ENCODE measurements around the gene C3orf18.

C3orf18 gene

GRCh38 chr3:50581459-50581842, 13.9 kb upstream of the C3orf18 start:
- DNase-seq (ENCODE audit: extremely low read depth in 1 of 2, low read depth in 1 of 2) = no peak

- DNase-seq (ENCODE audit: extremely low read depth in 1 of 2, low read depth in 1 of 2) = no peak
Measured at GRCh38 chr3:50580683-50581458, 13.3 kb upstream of the C3orf18 start.

DNA sequence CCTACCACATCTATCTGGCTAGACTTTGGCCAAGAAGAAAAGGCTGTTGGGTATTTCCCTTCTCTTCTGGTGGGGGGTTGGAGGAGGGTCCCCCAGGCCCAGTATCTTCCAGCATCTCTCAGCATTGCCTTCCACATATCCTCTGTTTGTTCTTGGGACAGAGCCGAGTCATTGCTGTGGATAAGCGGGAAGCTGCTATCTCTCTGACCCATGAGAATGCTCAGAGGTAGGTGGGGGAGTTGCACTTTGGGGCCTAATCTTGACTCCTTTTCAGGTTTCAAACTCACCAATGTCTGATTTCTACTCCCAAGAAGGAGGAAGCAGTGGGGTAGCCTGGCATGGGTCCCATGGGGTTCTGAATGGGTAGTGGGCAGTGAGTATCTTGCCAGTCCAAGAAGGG, 9.8 kb upstream of the C3orf18 start:
- DNase-seq (ENCODE audit: extremely low read depth in 1 of 2, low read depth in 1 of 2) = no peak

DNA sequence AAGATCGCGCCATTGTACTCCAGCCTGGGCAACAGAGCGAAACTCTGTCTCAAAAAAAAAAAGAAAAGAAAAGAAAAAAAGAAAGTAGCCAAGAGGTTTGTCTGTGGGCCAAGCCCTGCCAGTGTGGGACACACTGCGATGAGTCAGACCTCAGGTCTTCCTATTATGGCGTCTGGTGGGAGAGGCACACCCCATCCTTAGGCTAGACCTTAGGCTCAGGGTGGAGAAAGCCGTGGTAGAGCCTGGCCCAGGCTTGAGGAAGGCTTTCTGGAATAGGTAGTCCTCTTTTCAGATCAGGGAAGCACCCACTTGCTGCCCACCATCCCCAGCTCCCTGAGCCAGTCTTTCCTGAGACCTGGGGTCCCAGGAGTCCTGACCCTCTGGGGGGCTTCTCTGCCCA, 7.8 kb upstream of the C3orf18 start:
- no peak for DNase-seq (ENCODE audit: extremely low read depth in 1 of 2, low read depth in 1 of 2)

DNA sequence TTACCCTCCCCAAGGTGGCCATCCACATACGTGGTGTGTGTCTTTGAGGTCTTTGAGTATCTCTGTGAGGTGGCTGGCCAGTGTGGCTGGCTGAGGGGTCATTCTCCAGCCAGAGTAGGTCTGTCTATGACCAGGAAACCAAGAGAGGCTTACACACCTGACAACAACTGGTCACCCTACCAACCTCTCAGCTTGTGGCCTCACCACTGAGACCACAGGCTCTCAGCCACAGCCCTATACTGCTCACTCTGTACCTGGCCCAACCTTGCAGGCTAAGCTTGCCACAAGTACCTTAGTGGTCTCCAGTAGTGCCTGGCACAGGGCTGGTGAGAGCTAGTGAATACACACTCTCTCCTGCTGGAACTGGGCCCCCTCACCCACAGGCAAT, 6.9 kb upstream of the C3orf18 start:
- DNase-seq (ENCODE audit: extremely low read depth in 1 of 2, low read depth in 1 of 2) = no peak

DNA sequence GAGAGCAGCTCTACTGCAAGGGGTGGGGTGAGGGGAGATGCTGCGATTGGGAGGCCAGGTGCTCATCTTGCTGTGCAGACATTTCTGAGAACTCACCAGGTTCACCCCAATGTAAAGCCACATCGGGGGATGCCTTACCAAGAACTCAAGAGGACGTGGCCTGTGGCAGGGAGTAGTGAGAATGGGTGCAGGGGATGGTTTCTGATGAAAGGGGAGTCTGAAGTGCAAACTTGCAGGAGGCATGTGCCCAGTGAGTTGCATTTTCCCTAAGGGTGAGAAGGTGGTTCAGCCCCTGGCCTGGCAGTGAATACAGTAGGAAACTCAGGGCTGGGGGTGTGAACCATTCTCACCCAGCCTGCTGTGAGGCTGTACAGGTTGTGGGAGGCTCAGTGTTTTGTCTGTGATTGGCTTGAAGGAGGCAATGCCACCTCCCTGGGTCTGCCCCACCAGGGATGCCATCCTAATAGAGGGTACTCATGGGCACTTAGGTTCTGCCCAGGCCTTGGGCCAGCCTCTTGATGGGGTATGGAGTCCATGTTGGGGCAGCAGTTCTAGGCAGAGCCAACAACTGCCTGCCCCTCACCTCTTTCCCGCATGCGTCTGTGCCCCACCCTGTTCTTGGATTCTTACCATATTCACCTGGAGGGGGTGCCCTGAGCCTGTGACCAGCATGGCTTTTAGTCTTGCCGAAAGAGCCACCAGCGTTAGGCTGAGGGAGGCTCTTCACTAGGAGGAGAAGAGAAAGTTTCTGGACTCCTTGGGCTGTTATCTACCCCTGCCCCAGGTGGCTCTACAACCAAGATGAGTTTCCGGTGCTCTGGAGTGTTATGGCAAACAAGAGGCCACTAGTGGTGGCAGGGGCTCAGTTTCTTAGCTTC, 6.3 kb upstream of the C3orf18 start:
- peak in 1 of 2 donors; percentile 35 for DNase-seq (ENCODE audit: extremely low read depth in 1 of 2, low read depth in 1 of 2)

DNA sequence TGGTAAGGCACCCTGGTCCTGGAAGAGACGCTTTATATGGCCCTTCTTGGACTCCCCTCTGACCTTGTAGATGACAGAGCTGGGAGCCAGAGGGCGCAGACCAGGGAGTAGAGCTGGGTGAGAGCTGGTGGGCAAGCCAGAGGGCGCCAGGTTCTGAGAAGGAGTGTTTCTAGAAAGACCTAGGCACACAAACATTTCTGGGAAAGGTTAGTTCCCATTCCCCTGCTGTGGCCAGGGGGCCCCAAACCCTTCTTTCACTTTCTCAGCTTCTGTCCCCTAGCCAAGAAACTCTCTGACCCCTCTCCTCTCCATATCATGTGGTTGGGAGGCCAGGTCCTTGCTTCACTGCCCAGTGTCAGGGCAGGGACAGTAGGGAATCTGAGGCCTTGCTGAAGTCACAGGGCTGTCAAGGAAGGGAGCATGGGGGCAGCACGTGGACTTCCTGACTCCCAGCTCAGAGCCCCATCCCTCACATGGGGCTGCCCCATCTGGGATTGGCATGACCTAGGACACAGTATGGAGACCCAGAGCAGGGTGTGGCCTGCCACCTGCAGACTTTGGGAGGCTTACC, 5.3 kb upstream of the C3orf18 start:
- no peak for DNase-seq (ENCODE audit: extremely low read depth in 1 of 2, low read depth in 1 of 2)

- peak; percentile 45 to 64 for DNase-seq (ENCODE audit: extremely low read depth in 1 of 2, low read depth in 1 of 2)
Measured at GRCh38 chr3:50572158-50572557, 4.6 kb upstream of the C3orf18 start.

- no peak for DNase-seq (ENCODE audit: extremely low read depth in 1 of 2, low read depth in 1 of 2)
Measured at GRCh38 chr3:50571486-50571885, 3.9 kb upstream of the C3orf18 start.

- DNase-seq (ENCODE audit: extremely low read depth in 1 of 2, low read depth in 1 of 2) = no peak
Measured at GRCh38 chr3:50570508-50571279, 3.1 kb upstream of the C3orf18 start.

GRCh38 chr3:50568947-50569749, 1.6 kb upstream of the C3orf18 start, which contains the start of gene HEMK1:
TSS of gene HEMK1 (plus strand) at chr3:50569522. CDS start at chr3:50571105, 1,583 bp downstream.
- peak; percentile 83 to 90 for DNase-seq (ENCODE audit: extremely low read depth in 1 of 2, low read depth in 1 of 2)

DNA sequence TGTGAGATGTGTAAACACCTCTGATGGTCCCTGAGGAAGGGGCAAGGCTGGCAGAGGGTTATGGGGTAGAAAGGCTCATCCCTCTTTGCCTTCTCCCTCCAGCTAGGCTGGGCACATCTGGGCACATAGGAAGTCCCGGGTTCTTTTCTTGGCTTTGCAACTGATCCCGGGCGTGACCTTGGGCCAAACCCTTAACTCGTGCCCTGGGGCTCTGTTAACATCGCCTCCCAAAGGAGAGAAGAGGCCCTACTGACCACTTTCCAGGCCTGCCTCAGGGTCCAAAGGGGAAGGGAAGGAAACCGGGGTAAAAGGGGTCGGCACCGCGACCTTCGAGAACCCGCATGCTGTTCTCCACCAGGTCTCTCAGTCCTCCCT, 549 bp downstream of the C3orf18 start:
- DNase-seq (ENCODE audit: extremely low read depth in 1 of 2, low read depth in 1 of 2) = no peak

GRCh38 chr3:50564321-50564720, 3.2 kb downstream of the C3orf18 start:
- no peak for DNase-seq (ENCODE audit: extremely low read depth in 1 of 2, low read depth in 1 of 2)

- DNase-seq (ENCODE audit: extremely low read depth in 1 of 2, low read depth in 1 of 2) = no peak
Measured at GRCh38 chr3:50563867-50564266, 3.7 kb downstream of the C3orf18 start.

DNA sequence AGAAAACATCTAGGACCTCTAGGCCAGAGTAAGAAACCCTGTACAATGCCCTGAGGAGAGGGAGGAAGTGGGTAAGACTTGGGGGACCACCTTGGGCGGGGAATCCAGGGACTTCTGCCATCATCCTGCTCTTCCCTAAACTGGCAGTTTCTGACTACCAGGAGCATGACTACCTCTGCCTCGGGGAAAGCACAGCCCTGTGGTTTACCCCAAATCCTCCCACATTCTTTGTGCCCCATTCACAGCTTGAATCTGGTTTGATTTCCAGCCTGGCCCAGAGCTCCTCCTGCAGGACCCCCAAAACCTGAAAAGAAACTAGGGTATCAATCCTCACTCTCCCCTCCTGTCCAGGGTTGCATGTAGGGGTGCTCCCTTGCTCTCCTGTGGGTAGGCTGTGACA, 4.7 kb downstream of the C3orf18 start:
- DNase-seq (ENCODE audit: extremely low read depth in 1 of 2, low read depth in 1 of 2) = no peak

DNA sequence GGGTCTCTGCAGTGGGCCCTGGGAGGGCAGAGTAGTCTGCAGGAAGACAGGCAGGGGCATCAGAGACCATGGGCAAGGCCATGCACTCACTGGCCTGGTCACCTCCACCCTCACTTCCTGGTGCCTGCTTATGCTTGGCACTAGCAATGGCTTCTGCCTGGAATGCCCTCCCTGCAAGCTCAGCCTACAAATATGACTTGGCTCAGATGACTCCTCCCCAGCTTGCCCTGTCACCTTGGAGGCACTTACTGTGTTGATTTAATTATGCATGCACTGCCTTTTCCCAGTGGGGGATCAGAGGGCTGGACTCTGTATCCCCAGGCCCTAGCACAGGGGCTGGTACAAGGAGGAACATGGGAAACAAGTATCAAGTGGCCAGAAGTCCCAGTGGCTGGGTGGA, 7.8 kb downstream of the C3orf18 start:
- DNase-seq (ENCODE audit: extremely low read depth in 1 of 2, low read depth in 1 of 2) = no peak

GRCh38 chr3:50557915-50558314, 9.6 kb downstream of the C3orf18 start:
- DNase-seq (ENCODE audit: extremely low read depth in 1 of 2, low read depth in 1 of 2) = no peak

- no peak for DNase-seq (ENCODE audit: extremely low read depth in 1 of 2, low read depth in 1 of 2)
Measured at GRCh38 chr3:50557106-50557505, 10.4 kb downstream of the C3orf18 start.

GRCh38 chr3:50554553-50554952, 13.0 kb downstream of the C3orf18 start:
- no peak for DNase-seq (ENCODE audit: extremely low read depth in 1 of 2, low read depth in 1 of 2)

DNA sequence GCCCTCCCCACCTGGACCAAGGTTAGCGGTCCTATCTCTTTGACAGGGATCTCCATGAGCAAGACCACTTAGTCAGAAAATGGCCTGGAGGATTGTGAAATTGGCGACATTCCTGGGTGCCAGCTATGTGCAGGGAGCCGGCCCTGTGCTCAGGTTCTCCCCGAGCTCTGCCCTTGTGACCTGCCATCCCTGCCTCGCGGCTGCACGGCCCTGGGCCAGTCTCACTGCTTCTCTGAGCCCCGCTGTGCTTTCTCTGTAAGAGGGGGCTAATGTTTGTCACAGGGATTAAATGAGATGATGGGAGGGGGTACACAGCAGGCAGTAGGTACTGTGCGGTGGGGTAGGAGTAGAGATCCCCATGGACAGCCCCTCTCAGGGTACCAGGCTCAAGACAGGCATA, 14.9 kb downstream of the C3orf18 start:
- no peak for DNase-seq (ENCODE audit: extremely low read depth in 1 of 2, low read depth in 1 of 2)
